ENCODE results near the gene GRIK3. TPM values are rescaled to one million over a fixed set of nuclear protein-coding genes. Genes with fewer than 3 reads are reported as not detected.

GRIK3 gene
- total and polyA plus RNA-seq, 2 of the 8 experiments (the other 6 are each of a cell fraction or from before 2014, with no cell fraction given): 2.1 to 3.4 TPM

GRCh38 chr1:36753451-36753850 is 280.9 kb downstream of the GRIK3 start (continued):
- TF ChIP-seq, protein P1, sequence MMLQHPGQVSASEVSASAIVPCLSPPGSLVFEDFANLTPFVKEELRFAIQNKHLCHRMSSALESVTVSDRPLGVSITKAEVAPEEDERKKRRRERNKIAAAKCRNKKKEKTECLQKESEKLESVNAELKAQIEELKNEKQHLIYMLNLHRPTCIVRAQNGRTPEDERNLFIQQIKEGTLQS (IDR thresholded peaks at IDR 0.05; ENCODE audit: insufficient read depth, low read depth, low read length): no peak
- no peak for TF ChIP-seq SUZ12 (IDR thresholded peaks at IDR 0.05; ENCODE audit: low read length)
